ENCODE data around the gene SEPHS1.

Gene SEPHS1

GRCh38 chr10:13329565-13329964 is 18.5 kb downstream of the SEPHS1 start:
- H3K4me3 ChIP-seq (replicated peaks in 1 of 2; ENCODE audit: low read depth in 2 of 2, low read length in 2 of 2): no peak overlapping the region
- no peak for TF ChIP-seq CTCF (IDR thresholded peaks at IDR 0.05; ENCODE audit: low read depth, low read length)
- DNase-seq (ENCODE audit: low read depth in 2 of 2): no peak

GRCh38 chr10:13328613-13329012 is 19.5 kb downstream of the SEPHS1 start:
- no peak for TF ChIP-seq CTCF (IDR thresholded peaks at IDR 0.05; ENCODE audit: low read depth, low read length)
- DNase-seq (ENCODE audit: low read depth in 2 of 2): no peak
- H3K4me3 ChIP-seq (replicated peaks in 1 of 2; ENCODE audit: low read depth in 2 of 2, low read length in 2 of 2): no peak overlapping the region

- H3K4me3 ChIP-seq (replicated peaks in 1 of 2; ENCODE audit: low read depth in 2 of 2, low read length in 2 of 2): no peak overlapping the region
- TF ChIP-seq CTCF (IDR thresholded peaks at IDR 0.05; ENCODE audit: low read depth, low read length): no peak
- no peak for DNase-seq (ENCODE audit: low read depth in 2 of 2)
Measured at GRCh38 chr10:13328126-13328525, 20.0 kb downstream of the SEPHS1 start.

- TF ChIP-seq CTCF (IDR thresholded peaks at IDR 0.05; ENCODE audit: low read depth, low read length): no peak
- H3K4me3 ChIP-seq (replicated peaks in 1 of 2; ENCODE audit: low read depth in 2 of 2, low read length in 2 of 2): no peak overlapping the region
- no peak for DNase-seq (ENCODE audit: low read depth in 2 of 2)
Measured at GRCh38 chr10:13327534-13327933, 20.6 kb downstream of the SEPHS1 start.

GRCh38 chr10:13322615-13323148 is 25.4 kb downstream of the SEPHS1 start:
- no peak overlapping the region for H3K4me3 ChIP-seq (replicated peaks in 1 of 2; ENCODE audit: low read depth in 2 of 2, low read length in 2 of 2)
- DNase-seq (ENCODE audit: low read depth in 2 of 2): no peak
- TF ChIP-seq CTCF (IDR thresholded peaks at IDR 0.05; ENCODE audit: low read depth, low read length): no peak

GRCh38 chr10:13321576-13321975 is 26.5 kb downstream of the SEPHS1 start:
- no peak overlapping the region for H3K4me3 ChIP-seq (replicated peaks in 1 of 2; ENCODE audit: low read depth in 2 of 2, low read length in 2 of 2)
- no peak for TF ChIP-seq CTCF (IDR thresholded peaks at IDR 0.05; ENCODE audit: low read depth, low read length)
- DNase-seq (ENCODE audit: low read depth in 2 of 2): no peak

GRCh38 chr10:13319166-13319565 is 28.9 kb downstream of the SEPHS1 start:
- H3K4me3 ChIP-seq (replicated peaks in 1 of 2; ENCODE audit: low read depth in 2 of 2, low read length in 2 of 2): no peak overlapping the region
- no peak for TF ChIP-seq CTCF (IDR thresholded peaks at IDR 0.05; ENCODE audit: low read depth, low read length)
- DNase-seq (ENCODE audit: low read depth in 2 of 2): no peak
